HG03442 (cell line): ENCODE data around the gene EIF2S3B.

Source experiments
- ATAC-seq: cut with Tn5 transposase; IDR thresholded peaks from one replicate; pipeline ENCODE4 v1.9.1; 2021; ENCODE audit warnings: mild to moderate bottlenecking, moderate library complexity; ENCODE audit not compliant: unreplicated experiment

The EIF2S3B gene

DNA sequence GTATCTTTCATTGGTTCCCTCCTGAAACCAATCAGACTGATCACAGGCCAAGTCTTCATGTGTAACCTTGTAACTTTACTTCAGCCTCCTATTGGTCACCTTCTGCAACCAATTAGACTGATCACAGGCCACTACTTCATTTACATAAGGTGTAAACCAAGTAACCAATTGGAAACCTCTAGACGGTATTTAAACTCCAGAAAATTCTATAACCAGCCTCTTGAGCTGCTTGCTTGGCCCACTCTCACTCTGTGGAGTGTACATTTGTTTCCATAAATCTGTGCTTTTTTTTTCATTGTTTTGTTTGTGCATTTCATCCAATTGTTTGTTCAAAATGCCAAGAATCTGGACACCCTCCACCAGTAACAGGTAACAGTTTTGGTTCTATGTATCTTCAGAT is 47.5 kb downstream of the EIF2S3B start:
- no peak for ATAC-seq

DNA sequence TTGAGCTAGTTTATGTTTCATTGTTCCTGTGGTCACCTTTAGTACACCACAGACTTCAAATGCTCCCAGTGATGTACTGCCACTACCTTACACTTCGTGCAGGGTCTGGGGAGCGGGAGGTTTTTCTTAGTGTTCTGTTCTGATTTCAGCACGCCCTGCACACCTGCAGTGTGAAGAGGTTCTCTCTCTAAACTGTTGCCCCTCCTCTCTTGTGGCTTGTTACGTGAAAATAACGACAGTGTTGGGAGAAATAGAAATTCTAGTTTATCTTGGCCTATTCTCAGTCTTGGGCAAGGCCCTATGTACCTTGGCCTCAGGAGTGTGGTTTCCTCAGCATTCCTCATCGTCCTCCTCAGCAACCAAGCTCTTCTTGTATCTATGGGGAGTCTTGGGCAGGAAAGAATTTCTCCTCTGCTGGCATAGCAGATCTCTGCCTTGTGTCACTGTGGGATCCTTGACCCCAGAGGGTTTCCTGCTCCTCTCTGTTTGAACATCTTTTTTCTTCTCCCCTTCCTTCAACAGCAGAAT is 48.6 kb downstream of the EIF2S3B start:
- no peak for ATAC-seq

DNA sequence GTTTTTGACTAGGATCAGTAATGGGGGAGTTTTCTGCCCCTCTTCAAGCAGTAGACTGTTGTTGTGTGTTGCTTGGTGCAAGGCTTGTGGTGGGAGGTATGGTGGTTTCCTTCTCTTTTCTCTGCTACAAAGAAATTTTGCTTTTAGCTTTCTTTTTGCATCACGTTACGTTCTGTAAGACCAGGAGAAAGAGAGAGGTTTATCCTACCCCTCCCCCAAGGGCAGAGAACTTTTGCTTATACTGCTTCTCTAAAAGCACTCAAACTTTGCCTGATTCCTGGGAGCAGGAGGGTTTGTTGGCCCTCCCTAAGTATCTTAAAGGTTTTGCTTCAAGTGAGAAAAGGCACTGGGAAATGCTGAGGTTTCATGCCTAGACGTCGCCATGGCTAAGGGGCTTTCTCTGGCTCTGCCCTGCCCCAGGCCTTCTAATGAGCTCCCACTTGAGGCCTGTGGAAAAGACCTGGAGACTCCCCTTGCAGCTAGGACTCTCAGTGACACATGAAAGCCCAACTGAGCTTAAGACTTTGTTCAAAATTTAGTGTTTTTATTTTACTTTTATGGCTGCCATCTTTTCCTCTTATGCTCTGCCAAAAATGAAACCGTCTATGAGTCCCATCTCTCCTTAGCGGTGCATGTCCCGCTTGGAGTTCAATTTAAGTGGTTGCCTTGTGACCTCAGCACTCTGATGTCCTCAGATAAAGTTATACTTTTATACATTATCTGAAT is 49.2 kb downstream of the EIF2S3B start:
- ATAC-seq, result no peak

DNA sequence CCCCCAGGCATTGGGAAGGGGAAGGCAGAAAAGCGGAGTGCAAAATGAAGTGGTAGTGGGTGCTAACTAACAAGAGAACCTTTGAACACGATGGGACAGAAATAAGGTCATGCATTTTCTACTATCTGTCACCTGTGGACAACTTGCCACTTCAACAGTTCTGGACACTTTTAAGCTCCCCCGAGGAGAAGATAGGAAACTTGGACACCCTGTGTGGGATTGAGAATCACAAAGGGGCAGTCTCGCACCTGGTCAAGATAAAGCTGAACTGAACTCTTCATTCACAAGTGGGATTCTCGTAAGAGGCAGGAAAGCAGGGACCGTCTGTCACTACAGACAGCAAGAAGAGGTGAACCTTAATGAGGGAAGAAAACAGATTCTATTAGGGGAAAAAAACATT is 51.6 kb downstream of the EIF2S3B start:
- ATAC-seq, result no peak

DNA sequence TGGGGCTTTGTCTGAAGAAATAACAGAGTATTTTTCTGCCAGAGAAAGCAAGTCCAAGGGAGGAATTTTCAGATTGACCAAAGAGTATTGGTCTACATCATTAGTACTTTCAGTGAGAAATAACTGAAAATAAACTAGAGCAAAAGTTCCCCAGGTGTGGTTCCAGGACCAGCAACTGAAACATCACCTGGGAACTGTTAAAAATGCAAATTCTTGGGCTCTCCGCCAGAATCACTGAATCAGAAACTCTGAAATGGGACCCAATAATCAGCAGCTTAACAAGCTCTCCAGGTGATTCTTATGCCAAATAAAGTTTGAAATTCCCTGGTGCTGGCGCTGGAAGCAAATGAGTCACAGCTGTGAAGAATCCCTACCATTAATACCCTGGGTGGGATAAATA is 52.1 kb downstream of the EIF2S3B start:
- ATAC-seq, result no peak
